Measurements from ENCODE around the gene WNT4.

DNA sequence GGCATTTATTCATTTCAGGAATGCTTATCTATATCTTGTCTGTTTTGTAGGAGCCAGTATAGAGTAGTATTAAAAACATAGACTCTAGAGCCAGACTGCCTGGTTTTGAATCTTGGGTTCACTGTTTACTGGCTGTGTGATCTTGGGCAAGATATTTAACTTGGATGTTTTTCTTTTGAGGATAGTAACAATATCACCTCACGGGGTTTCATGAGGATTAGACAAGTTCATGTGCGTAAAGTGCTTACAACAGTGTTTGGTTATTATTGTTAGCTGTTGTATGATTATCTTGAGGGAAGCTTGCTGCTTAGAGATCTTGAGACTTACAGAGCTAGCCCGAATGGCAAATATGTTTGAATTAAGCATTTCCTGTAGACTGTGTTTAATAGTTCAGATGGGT, 40.2 kb downstream of the WNT4 start:
- TF ChIP-seq, protein P1, sequence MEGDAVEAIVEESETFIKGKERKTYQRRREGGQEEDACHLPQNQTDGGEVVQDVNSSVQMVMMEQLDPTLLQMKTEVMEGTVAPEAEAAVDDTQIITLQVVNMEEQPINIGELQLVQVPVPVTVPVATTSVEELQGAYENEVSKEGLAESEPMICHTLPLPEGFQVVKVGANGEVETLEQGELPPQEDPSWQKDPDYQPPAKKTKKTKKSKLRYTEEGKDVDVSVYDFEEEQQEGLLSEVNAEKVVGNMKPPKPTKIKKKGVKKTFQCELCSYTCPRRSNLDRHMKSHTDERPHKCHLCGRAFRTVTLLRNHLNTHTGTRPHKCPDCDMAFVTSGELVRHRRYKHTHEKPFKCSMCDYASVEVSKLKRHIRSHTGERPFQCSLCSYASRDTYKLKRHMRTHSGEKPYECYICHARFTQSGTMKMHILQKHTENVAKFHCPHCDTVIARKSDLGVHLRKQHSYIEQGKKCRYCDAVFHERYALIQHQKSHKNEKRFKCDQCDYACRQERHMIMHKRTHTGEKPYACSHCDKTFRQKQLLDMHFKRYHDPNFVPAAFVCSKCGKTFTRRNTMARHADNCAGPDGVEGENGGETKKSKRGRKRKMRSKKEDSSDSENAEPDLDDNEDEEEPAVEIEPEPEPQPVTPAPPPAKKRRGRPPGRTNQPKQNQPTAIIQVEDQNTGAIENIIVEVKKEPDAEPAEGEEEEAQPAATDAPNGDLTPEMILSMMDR (IDR thresholded peaks at IDR 0.05), result no peak
- TF ChIP-seq ESRRA (CRISPR knock-in tag; IDR thresholded peaks at IDR 0.05; ENCODE audit: borderline replicate concordance), result no peak
- TF ChIP-seq MAX (CRISPR knock-in tag; IDR thresholded peaks at IDR 0.05), result no peak
- TF ChIP-seq ZNF232 (CRISPR knock-in tag; IDR thresholded peaks at IDR 0.05), result no peak
- no peak for TF ChIP-seq ZNF416 (CRISPR knock-in tag; IDR thresholded peaks at IDR 0.05)
- no peak for TF ChIP-seq ZNF281 (CRISPR knock-in tag; IDR thresholded peaks at IDR 0.05)
- TF ChIP-seq IRF2 (CRISPR knock-in tag; IDR thresholded peaks at IDR 0.05; ENCODE audit: borderline replicate concordance, low read depth), result no peak
- TF ChIP-seq E2F1 (CRISPR knock-in tag; IDR thresholded peaks at IDR 0.05), result no peak
- TF ChIP-seq STAT6 (CRISPR knock-in tag; conservative IDR thresholded peaks at IDR 0.05; ENCODE audit: low read depth), result no peak
- TF ChIP-seq MLX (CRISPR knock-in tag; IDR thresholded peaks at IDR 0.05), result no peak

All from WTC11 (cell line).